ENCODE data around the gene MOGAT2.

DNA sequence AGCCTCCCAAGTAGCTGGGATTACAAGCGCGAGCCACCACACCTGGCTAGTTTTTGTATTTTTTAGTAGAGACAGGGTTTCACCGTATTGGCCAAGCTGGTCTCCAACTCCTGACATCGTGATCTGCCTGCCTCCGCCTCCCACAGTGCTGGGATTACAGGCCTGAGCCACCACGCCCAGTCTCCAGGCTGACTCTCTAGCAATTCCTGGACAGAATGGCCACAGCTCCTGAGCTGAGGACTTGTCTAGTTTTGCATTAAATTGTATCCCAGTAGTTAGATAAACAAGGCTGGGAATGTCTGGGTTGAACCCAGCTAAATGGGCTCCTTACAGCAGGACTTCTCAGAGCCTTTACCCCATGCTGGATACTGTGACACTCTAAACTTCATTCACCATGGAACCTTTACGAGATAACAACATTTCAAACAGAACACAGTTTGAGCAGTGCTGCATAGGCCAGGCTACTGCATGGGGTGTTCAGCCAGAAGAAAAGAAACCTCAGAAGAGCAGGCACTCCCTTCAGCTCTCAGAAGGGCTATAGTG is 13.9 kb upstream of the MOGAT2 start:
- TF ChIP-seq, protein P1, sequence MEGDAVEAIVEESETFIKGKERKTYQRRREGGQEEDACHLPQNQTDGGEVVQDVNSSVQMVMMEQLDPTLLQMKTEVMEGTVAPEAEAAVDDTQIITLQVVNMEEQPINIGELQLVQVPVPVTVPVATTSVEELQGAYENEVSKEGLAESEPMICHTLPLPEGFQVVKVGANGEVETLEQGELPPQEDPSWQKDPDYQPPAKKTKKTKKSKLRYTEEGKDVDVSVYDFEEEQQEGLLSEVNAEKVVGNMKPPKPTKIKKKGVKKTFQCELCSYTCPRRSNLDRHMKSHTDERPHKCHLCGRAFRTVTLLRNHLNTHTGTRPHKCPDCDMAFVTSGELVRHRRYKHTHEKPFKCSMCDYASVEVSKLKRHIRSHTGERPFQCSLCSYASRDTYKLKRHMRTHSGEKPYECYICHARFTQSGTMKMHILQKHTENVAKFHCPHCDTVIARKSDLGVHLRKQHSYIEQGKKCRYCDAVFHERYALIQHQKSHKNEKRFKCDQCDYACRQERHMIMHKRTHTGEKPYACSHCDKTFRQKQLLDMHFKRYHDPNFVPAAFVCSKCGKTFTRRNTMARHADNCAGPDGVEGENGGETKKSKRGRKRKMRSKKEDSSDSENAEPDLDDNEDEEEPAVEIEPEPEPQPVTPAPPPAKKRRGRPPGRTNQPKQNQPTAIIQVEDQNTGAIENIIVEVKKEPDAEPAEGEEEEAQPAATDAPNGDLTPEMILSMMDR (IDR thresholded peaks at IDR 0.05; ENCODE audit: insufficient read depth, low read length, poor library complexity, severe bottlenecking), result no peak
- no peak for TF ChIP-seq EZH2phosphoT487 (conservative IDR thresholded peaks at IDR 0.05; ENCODE audit: low read length)

Measured in SU-DHL-6 (cell line).